Prostate gland (tissue), 2 donors: ENCODE data around the gene BORCS6.
A peak's percentile ranks its signal among the peaks of the same experiment; 100 is the strongest.

Experiments
- CTCF ChIP-seq, 4 experiments: fragments of 200-600 bp in 2 of 4; fragments of 450-650 bp in 2 of 4; sonication (generic) in 2 of 4; IDR thresholded peaks; 1 replicate in 3 of 4; 2 replicates in 1 of 4; pipeline ENCODE4 v1.5.1; 2016 to 2019; ENCODE audit warnings: antibody characterized with exemption in 4 of 4, mild to moderate bottlenecking in 2 of 4, moderate library complexity in 2 of 4
- POLR2A ChIP-seq: fragments of 450-650 bp; IDR thresholded peaks from one replicate; pipeline ENCODE4 v1.6.1; 2016; ENCODE audit warnings: antibody characterized with exemption, mild to moderate bottlenecking
- POLR2AphosphoS5 ChIP-seq: sonication (generic); formaldehyde crosslinking; IDR thresholded peaks from one replicate; pipeline ENCODE4 v1.6.1; 2017; ENCODE audit warnings: antibody characterized with exemption

DNA sequence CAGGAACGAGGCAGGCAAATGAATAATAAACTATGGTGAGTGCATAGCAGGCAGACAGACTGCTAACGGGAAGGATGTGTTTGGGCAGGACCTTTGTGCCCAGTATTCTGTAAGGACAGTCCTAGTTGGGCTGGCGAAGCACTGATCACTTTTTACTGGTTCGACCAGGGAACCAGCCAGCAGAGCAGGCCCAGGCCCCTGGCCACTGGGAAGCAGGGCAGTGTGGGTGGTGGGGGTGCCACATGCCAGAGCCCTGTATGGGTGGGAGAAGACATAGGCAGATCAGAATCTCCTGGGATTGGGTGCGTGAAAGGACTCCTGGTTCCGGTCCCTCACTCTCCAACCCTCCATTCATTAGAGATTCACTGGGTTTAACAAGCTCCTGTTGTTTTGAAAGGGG lies 23.2 kb downstream of the BORCS6 start:
- no peak for TF ChIP-seq CTCF (IDR thresholded peaks at IDR 0.05)
- peak; percentile 68 for TF ChIP-seq POLR2AphosphoS5
- TF ChIP-seq POLR2A: no peak
